Keratinocyte (primary cell): Measurements from ENCODE around the gene DPY19L3.

ENCODE experiments used
- EZH2 ChIP-seq: IDR thresholded peaks from one replicate; pipeline ENCODE4 v1.6.1; 2012; ENCODE audit warnings: inconsistent platforms, mild to moderate bottlenecking, low read length, moderate library complexity
- TF ChIP-seq, protein P1 (sequence below), 3 experiments: IDR thresholded peaks in 1 of 3; conservative IDR thresholded peaks in 1 of 3; optimal IDR thresholded peaks in 1 of 3; 2 replicates in 2 of 3; 3 replicates in 1 of 3; pipeline versions ENCODE3 to v1.5.1; 2011; ENCODE audit warnings: low read length in 3 of 3, mild to moderate bottlenecking in 3 of 3, moderate library complexity in 2 of 3, control low read depth in 1 of 3, inconsistent platforms in 1 of 3; ENCODE audit not compliant: insufficient read depth in 2 of 3; ENCODE audit errors: extremely low read depth in 1 of 3

DNA sequence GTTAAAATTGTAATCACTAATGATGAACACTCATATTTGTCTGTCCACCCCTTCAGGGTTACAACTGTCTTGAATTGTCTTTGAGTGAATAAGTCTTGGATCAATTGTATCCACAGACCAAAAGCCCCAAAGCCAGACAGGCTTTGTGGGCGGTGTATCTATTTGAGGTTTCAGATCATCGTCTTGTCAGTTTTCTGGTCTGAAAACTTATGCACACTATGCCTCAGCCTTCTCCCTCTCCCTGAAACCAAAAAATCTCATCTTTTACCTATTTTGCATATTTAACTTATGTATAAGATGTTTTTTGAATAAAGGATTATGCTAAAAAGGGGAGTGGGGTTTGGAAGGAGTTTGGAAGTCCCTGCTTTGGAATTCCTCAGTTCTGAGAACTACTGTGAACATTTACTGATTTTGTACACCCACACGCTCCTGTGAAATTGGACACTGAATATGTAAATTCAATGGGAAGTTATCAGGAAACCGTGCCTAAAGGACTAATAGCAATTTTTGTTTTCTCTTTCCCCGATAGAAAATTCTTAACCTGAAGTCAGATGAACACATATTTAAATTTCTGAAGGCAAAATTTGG lies 52.1 kb downstream of the DPY19L3 start:
- TF ChIP-seq EZH2 = no peak
- TF ChIP-seq, protein P1, sequence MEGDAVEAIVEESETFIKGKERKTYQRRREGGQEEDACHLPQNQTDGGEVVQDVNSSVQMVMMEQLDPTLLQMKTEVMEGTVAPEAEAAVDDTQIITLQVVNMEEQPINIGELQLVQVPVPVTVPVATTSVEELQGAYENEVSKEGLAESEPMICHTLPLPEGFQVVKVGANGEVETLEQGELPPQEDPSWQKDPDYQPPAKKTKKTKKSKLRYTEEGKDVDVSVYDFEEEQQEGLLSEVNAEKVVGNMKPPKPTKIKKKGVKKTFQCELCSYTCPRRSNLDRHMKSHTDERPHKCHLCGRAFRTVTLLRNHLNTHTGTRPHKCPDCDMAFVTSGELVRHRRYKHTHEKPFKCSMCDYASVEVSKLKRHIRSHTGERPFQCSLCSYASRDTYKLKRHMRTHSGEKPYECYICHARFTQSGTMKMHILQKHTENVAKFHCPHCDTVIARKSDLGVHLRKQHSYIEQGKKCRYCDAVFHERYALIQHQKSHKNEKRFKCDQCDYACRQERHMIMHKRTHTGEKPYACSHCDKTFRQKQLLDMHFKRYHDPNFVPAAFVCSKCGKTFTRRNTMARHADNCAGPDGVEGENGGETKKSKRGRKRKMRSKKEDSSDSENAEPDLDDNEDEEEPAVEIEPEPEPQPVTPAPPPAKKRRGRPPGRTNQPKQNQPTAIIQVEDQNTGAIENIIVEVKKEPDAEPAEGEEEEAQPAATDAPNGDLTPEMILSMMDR (optimal IDR thresholded peaks at IDR 0.05 in 1 of 3, IDR thresholded peaks at IDR 0.05 in 1 of 3, conservative IDR thresholded peaks at IDR 0.05 in 1 of 3; ENCODE audit: extremely low read depth in 1 of 3, insufficient read depth in 2 of 3, low read length in 3 of 3) = no peak
